ENCODE data around the gene EZH2. TPM values are rescaled to one million over a fixed set of nuclear protein-coding genes. Genes with fewer than 3 reads are reported as not detected.

The EZH2 gene
- total and polyA plus RNA-seq, 2 of the 4 experiments (the other 2 are of a cell fraction) = 13.1 to 19.8 TPM

DNA sequence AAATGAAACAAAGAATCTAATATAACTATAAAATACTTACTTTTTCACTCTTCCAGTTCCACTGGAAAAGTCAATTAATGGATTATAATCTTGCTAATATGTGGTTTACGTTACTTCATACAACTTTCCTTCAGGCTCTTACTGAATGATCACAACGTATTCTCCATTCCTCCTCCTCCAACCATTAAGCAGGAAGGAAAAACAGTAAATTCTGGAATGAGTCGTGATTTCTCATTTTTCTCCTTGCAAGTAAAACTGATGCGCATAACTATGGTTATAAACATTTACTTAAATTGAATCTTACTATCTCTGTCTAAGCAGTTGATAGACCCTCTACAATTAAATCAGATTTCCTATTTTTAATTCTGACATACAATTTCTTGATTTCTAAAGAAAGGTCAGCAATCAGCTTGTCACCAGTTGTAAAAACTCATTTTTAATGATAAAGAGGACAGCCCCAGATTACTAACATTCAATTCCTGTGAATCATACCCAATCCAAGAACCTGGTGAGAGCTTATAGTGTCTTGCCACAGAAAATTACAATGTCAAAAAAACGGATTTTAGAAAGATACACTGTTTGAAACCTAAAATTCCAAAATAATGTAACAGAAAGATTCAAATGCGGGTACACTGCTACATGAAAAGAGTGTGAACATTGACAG lies 64.3 kb downstream of the EZH2 start (continued):
- TF ChIP-seq CEBPB (IDR thresholded peaks at IDR 0.05; ENCODE audit: low read depth, low read length) = no peak

DNA sequence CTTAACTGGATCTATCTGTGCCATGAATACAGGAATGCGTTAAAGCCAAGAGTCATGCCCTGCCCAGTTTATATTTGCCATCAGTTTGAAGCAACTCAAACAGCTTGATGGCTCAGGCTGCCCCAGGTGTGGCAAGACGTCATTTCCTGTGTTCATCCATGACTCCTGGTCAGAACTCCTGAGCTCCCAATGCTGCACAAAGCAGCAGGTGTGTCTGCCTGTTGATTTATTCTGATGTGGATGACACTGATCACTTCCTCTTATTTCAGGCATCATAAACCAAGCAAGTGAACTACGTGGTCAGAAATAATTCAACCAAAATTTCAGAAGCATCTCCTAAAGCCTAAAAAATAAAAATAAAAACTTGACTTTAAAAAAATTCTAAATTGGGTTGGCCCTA lies 68.5 kb downstream of the EZH2 start:
- no peaks in the 10 kb centered on the region for H3K27me3 ChIP-seq (ENCODE audit: control insufficient read depth, insufficient read depth, low read length)
- H3K9me3 ChIP-seq (ENCODE audit: control insufficient read depth, insufficient read depth, low read length) = no peaks in the 10 kb centered on the region
- DNase-seq = no peak
- H3K23ac ChIP-seq (ENCODE audit: low read depth, low read length) = no peak overlapping the region
- POLR2A ChIA-PET (ENCODE audit: unreplicated experiment) = no interaction called here
- H4K5ac ChIP-seq (ENCODE audit: low read depth, low read length) = no peak overlapping the region
- H2BK20ac ChIP-seq (ENCODE audit: low read depth, low read length) = no peak overlapping the region
- dilution Hi-C loops (cut with HindIII; ENCODE audit: low sequenced_read_pairs, unreplicated experiment) = no loop called here
- H3K9me1 ChIP-seq (ENCODE audit: insufficient read depth, low read length) = peaks cover 12% of the 10 kb centered on the region; the same call in 1 of the 2 replicates
- TF ChIP-seq, protein P1, sequence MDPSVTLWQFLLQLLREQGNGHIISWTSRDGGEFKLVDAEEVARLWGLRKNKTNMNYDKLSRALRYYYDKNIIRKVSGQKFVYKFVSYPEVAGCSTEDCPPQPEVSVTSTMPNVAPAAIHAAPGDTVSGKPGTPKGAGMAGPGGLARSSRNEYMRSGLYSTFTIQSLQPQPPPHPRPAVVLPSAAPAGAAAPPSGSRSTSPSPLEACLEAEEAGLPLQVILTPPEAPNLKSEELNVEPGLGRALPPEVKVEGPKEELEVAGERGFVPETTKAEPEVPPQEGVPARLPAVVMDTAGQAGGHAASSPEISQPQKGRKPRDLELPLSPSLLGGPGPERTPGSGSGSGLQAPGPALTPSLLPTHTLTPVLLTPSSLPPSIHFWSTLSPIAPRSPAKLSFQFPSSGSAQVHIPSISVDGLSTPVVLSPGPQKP (IDR thresholded peaks at IDR 0.05; ENCODE audit: borderline replicate concordance, low read depth, low read length) = no peak
- TF ChIP-seq RCOR1 (IDR thresholded peaks at IDR 0.05; ENCODE audit: insufficient replicate concordance, low read length) (no peak), CHD1 (IDR thresholded peaks at IDR 0.05; ENCODE audit: low read depth, low read length) (no peak), BHLHE40 (IDR thresholded peaks at IDR 0.05; ENCODE audit: low read depth, low read length) (no peak), RFX5 (IDR thresholded peaks at IDR 0.05; ENCODE audit: low read depth, low read length) (no peak), CEBPB (IDR thresholded peaks at IDR 0.05; ENCODE audit: low read depth, low read length) (no peak), MAZ (IDR thresholded peaks at IDR 0.05; ENCODE audit: borderline replicate concordance, low read depth, low read length) (no peak), MXI1 (IDR thresholded peaks at IDR 0.05; ENCODE audit: borderline replicate concordance, low read depth, low read length) (no peak), POLR2A (IDR thresholded peaks at IDR 0.05; ENCODE audit: low read depth, low read length) (no peak), FOS (IDR thresholded peaks at IDR 0.05; ENCODE audit: low read depth, low read length) (no peak), NFE2L2 (IDR thresholded peaks at IDR 0.05; ENCODE audit: low read depth, low read length) (no peak), MAFK (IDR thresholded peaks at IDR 0.05; ENCODE audit: low read depth, low read length) (no peak)
- TF ChIP-seq, protein P2, sequence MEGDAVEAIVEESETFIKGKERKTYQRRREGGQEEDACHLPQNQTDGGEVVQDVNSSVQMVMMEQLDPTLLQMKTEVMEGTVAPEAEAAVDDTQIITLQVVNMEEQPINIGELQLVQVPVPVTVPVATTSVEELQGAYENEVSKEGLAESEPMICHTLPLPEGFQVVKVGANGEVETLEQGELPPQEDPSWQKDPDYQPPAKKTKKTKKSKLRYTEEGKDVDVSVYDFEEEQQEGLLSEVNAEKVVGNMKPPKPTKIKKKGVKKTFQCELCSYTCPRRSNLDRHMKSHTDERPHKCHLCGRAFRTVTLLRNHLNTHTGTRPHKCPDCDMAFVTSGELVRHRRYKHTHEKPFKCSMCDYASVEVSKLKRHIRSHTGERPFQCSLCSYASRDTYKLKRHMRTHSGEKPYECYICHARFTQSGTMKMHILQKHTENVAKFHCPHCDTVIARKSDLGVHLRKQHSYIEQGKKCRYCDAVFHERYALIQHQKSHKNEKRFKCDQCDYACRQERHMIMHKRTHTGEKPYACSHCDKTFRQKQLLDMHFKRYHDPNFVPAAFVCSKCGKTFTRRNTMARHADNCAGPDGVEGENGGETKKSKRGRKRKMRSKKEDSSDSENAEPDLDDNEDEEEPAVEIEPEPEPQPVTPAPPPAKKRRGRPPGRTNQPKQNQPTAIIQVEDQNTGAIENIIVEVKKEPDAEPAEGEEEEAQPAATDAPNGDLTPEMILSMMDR (conservative IDR thresholded peaks at IDR 0.05; ENCODE audit: low read depth, low read length) = no peak
- ATAC-seq (ENCODE audit: low read depth) = no peak
- no peak overlapping the region for H3K9ac ChIP-seq (ENCODE audit: low read depth, low read length)
- no peak overlapping the region for H4K8ac ChIP-seq (ENCODE audit: low read depth in 2 of 2, low read length in 2 of 2)
- H4K20me1 ChIP-seq (ENCODE audit: insufficient read depth, low read length) = no peaks in the 10 kb centered on the region
- CTCF ChIA-PET = interaction anchor here (0.7 kb wide), 1 partner anchor 8 kb away, joined by 3 read pairs; no protein-coding TSS in a partner anchor
- no peak overlapping the region for H4K91ac ChIP-seq (ENCODE audit: insufficient read depth, low read depth, low read length)
- no peak overlapping the region for H3K18ac ChIP-seq (ENCODE audit: low read depth, low read length)
- intact Hi-C loops (cut with micrococcal nuclease) = no loop called here
- 100% methylated on average over 1 of the region's 3 CpGs; no CpG with 5 or more reads in 1 of the 2 experiments for WGBS, 2 experiments (ENCODE audit: extremely low coverage in 2 of 2, insufficient read length in 1 of 2)
- peaks cover 2% of the 10 kb centered on the region for H3K4me1 ChIP-seq (ENCODE audit: control insufficient read depth, insufficient read depth, low read length)
- no peak overlapping the region for H3K4me2 ChIP-seq (ENCODE audit: low read depth, low read length)
- no peak overlapping the region for H3K56ac ChIP-seq (ENCODE audit: extremely low read depth, insufficient read depth, low read length)
- no peak overlapping the region for H3K27ac ChIP-seq (ENCODE audit: insufficient read depth, low read length)
- no peak overlapping the region for H3K4me3 ChIP-seq (ENCODE audit: insufficient read depth, low read depth, low read length)
- H3K4ac ChIP-seq (ENCODE audit: low read depth, low read length) = no peak overlapping the region
- peaks cover 13 to 14% of the 10 kb centered on the region in 2 experiments for H3K79me1 ChIP-seq (ENCODE audit: low read depth in 1 of 2, low read length in 2 of 2)
- no peak overlapping the region for H2BK120ac ChIP-seq (ENCODE audit: low read depth, low read length)
- H3K36me3 ChIP-seq (ENCODE audit: control insufficient read depth, insufficient read depth, low read length) = peaks cover 10% of the 10 kb centered on the region; the same call in 1 of the 2 replicates
- in situ Hi-C loops (cut with MboI; ENCODE audit: low sequenced_read_pairs) = no loop called here
- H2AK5ac ChIP-seq (ENCODE audit: low read depth, low read length) = no peak overlapping the region
- no peak overlapping the region for H2BK15ac ChIP-seq (ENCODE audit: low read depth, low read length)
- no peak overlapping the region for H3K14ac ChIP-seq (replicated peaks; ENCODE audit: low read depth, low read length)
- no peak overlapping the region for H2BK5ac ChIP-seq (ENCODE audit: low read depth, low read length, poor library complexity, severe bottlenecking)
- H2AK9ac ChIP-seq (replicated peaks; ENCODE audit: low read depth, low read length, poor library complexity) = no peak overlapping the region
- no peak overlapping the region for H2AFZ ChIP-seq (replicated peaks; ENCODE audit: low read length, poor library complexity)
- no TSS peak for BruUV-seq (replicated peaks)
